GM23248 (cell line): ENCODE measurements around the gene RASA2.

Experiments used
- EZH2 ChIP-seq: fragments of 200-600 bp; sonication (generic); IDR thresholded peaks from 2 replicates; pipeline ENCODE4 v1.6.1; 2018; ENCODE audit warnings: antibody characterized with exemption, mild to moderate bottlenecking; ENCODE audit not compliant: insufficient read depth, poor library complexity, severe bottlenecking
- EZH2phosphoT487 ChIP-seq: fragments of 200-600 bp; sonication (generic); IDR thresholded peaks from 2 replicates; pipeline ENCODE4 v1.6.1; 2018; ENCODE audit warnings: antibody characterized with exemption, moderate library complexity, mild to moderate bottlenecking, low read depth; ENCODE audit not compliant: insufficient read depth

DNA sequence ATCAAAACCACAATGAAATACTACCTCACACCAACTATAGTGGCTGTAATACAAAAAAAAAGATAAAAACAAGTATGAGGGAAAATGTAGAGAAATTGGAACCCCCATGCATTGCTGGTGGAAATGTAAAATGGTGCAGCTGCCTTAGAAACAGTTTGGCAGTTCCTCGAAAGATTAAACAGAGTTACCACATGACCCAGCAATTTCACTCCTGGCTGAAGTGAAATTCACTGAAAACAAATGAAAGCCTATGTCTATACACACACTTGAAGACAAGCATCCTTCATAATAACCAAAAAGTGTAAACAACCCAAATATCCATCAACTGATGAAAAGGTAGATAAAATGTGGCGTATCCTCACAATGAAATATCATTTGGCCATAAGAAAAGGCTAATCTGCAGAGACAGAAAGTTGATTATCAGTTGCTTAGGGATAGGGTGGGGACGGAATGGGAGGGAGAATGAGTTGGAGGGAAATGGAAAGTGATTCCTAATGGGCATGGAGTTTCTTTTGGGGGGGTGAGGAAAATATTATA lies 20.1 kb upstream of the RASA2 start:
- TF ChIP-seq EZH2, result no peak
- no peak for TF ChIP-seq EZH2phosphoT487
